IPS-NIHi7 (cell line): ENCODE measurements around the gene DMBX1.

ENCODE experiments used
- DNase-seq: peaks from one replicate; pipeline ENCODE4 v3.0.0; 2012; ENCODE audit warnings: mixed read lengths; ENCODE audit errors: extremely low spot score

The DMBX1 gene

GRCh38 chr1:46483589-46483988 lies 6.0 kb upstream of the DMBX1 start:
- no peak for DNase-seq

- no peak for DNase-seq
These were observed 4.7 kb upstream of the DMBX1 start for GRCh38 chr1:46484783-46485490.

- peak; percentile 58 for DNase-seq
These were observed 3.8 kb upstream of the DMBX1 start for GRCh38 chr1:46485564-46486431.

GRCh38 chr1:46486432-46487015 lies 3.1 kb upstream of the DMBX1 start:
- DNase-seq: no peak

GRCh38 chr1:46487818-46488218 lies 1.8 kb upstream of the DMBX1 start:
- peak; percentile 74 for DNase-seq

- DNase-seq: no peak
These were observed 1.1 kb upstream of the DMBX1 start for GRCh38 chr1:46488343-46489168.

GRCh38 chr1:46489169-46489637 lies 433 bp upstream of the DMBX1 start:
- DNase-seq: no peak

GRCh38 chr1:46490406-46490655 lies 695 bp downstream of the DMBX1 start:
- no peak for DNase-seq

GRCh38 chr1:46490656-46491442 lies 1.2 kb downstream of the DMBX1 start:
- no peak for DNase-seq

- DNase-seq: no peak
These were observed 2.0 kb downstream of the DMBX1 start for GRCh38 chr1:46491443-46492268.

GRCh38 chr1:46492269-46492853 lies 2.7 kb downstream of the DMBX1 start:
- DNase-seq: no peak

- DNase-seq: peak; percentile 74
These were observed 3.2 kb downstream of the DMBX1 start for GRCh38 chr1:46492871-46493270.

GRCh38 chr1:46493316-46494032 lies 3.8 kb downstream of the DMBX1 start:
- DNase-seq: no peak

- DNase-seq: no peak
These were observed 5.3 kb downstream of the DMBX1 start for GRCh38 chr1:46494910-46495309.

- no peak for DNase-seq
These were observed 6.1 kb downstream of the DMBX1 start for GRCh38 chr1:46495778-46496177.

GRCh38 chr1:46496505-46496904 lies 6.9 kb downstream of the DMBX1 start:
- no peak for DNase-seq

- no peak for DNase-seq
These were observed 7.4 kb downstream of the DMBX1 start for GRCh38 chr1:46497020-46497419.

- DNase-seq: no peak
These were observed 8.0 kb downstream of the DMBX1 start for GRCh38 chr1:46497665-46498064.

- no peak for DNase-seq
These were observed 11.9 kb downstream of the DMBX1 start for GRCh38 chr1:46501528-46501927.
